Lung (tissue), 16 donors: Measurements from ENCODE around the gene GPRIN3. TPM values are rescaled to one million over a fixed set of nuclear protein-coding genes. Genes with fewer than 3 reads are reported as not detected.

ENCODE experiments used
- ATAC-seq: fragments of 200-7000 bp; cut with Tn5 transposase; one replicate; pipeline ENCODE4 v1.9.1; 2020; ENCODE audit warnings: moderate number of reproducible peaks; ENCODE audit not compliant: insufficient read depth, low FRiP score
- DNase-seq, 3 donors: peaks; one replicate each; pipeline ENCODE4 v3.0.0-alpha.2; 2013 to 2017
- H3K27ac ChIP-seq, 2 donors: one replicate each; pipeline ENCODE4 v1.5.1; 2013; ENCODE audit warnings: mild to moderate bottlenecking in 2 of 2, moderate library complexity in 2 of 2, control low read depth in 1 of 2, inconsistent platforms in 1 of 2, low read depth in 1 of 2, low read length in 1 of 2
- H3K27me3 ChIP-seq, 3 donors: one replicate each; pipeline ENCODE4 v1.5.1; 2013; ENCODE audit warnings: low read length in 2 of 3; ENCODE audit not compliant: control insufficient read depth in 3 of 3, insufficient read depth in 3 of 3
- H3K36me3 ChIP-seq, 4 donors: one replicate each; pipeline ENCODE4 v1.5.1; 2013; ENCODE audit warnings: low read length in 4 of 4, mild to moderate bottlenecking in 1 of 4, moderate library complexity in 1 of 4; ENCODE audit not compliant: control insufficient read depth in 4 of 4, insufficient read depth in 4 of 4
- H3K4me1 ChIP-seq, 5 donors: one replicate each; pipeline ENCODE4 v1.5.1; 2013; ENCODE audit warnings: low read length in 5 of 5, mild to moderate bottlenecking in 2 of 5, moderate library complexity in 1 of 5; ENCODE audit not compliant: control insufficient read depth in 5 of 5, insufficient read depth in 5 of 5
- H3K4me3 ChIP-seq: one replicate; pipeline ENCODE4 v1.5.1; 2013; ENCODE audit warnings: mild to moderate bottlenecking, control low read depth, moderate library complexity
- H3K9ac ChIP-seq, 2 donors: one replicate each; pipeline ENCODE4 v1.5.1; 2013; ENCODE audit warnings: low read length in 2 of 2, control low read depth in 1 of 2; ENCODE audit not compliant: insufficient read depth in 1 of 2
- H3K9me3 ChIP-seq, 4 donors: one replicate each; pipeline ENCODE4 v1.5.1; 2013; ENCODE audit warnings: low read length in 3 of 4, mild to moderate bottlenecking in 1 of 4, moderate library complexity in 1 of 4; ENCODE audit not compliant: control insufficient read depth in 4 of 4, insufficient read depth in 3 of 4
- CTCF ChIP-seq: IDR thresholded peaks from 2 replicates; pipeline ENCODE4 v1.5.1; 2012; ENCODE audit warnings: mild to moderate bottlenecking; ENCODE audit errors: control extremely low read depth, extremely low read depth
- whole genome bisulfite sequencing, 2 donors: extraction: QIAGEN DNeasy Blood & Tissue Kit; methylation state at CpG; one replicate each; pipeline ENCODE4 v1.1.7; 2013; 5-methylcytosine and 5-hydroxymethylcytosine counted together
- long read RNA-seq, 5 donors: transcript quantifications; one replicate each; lab custom pipeline, GENCODE V29; 2026
- polyA plus RNA-seq, 2 donors: library from polyadenylated mRNA; stranded (reverse); fragments of 200-250 nt; gene quantifications; one replicate each; pipeline ENCODE4 v1.2.1, GENCODE V29; 2013
- total RNA-seq, 2 donors: library from RNA; depleted of rRNA in 1 of 2; stranded (reverse); fragments of >200 nt in 1 of 2; gene quantifications; one replicate each; pipeline ENCODE4 v1.2.1, GENCODE V29; 2014 to 2021
- donor health status: control.
- donor health status: control.
- donor health status: Bipolar disorder and iron deficiency.
- donor health status: healthy.
- donor health status: DM: yes; HTN: yes; CAD: no.

GPRIN3 gene
- total RNA-seq (10 to 100 TPM in 1 of 2 donors, 1 to 10 TPM in 1; 5.4 to 14.4 TPM), polyA plus RNA-seq (1 to 10 TPM; 1.6 to 3.2 TPM)
- long read RNA-seq, donor 1, full-length matches to known transcripts, result 1 of 1 reads
- long read RNA-seq, donor 1, partial matches to known transcripts, result 0 of 1 reads
- long read RNA-seq, donor 1, other reads (novel, unspliced or antisense), result 0 of 1 reads
- long read RNA-seq, donor 2, full-length matches to known transcripts, result 3 of 3 reads
- long read RNA-seq, donor 2, partial matches to known transcripts, result 0 of 3 reads
- long read RNA-seq, donor 2, other reads (novel, unspliced or antisense), result 0 of 3 reads
- long read RNA-seq, donor 3, result 0 reads
- long read RNA-seq, donor 4, result 0 reads
- long read RNA-seq, donor 5, full-length matches to known transcripts, result 3 of 3 reads
- long read RNA-seq, donor 5, partial matches to known transcripts, result 0 of 3 reads
- long read RNA-seq, donor 5, other reads (novel, unspliced or antisense), result 0 of 3 reads

GRCh38 chr4:89307446-89308160 lies at the start of gene GPRIN3:
TSS of gene GPRIN3 (minus strand) at chr4:89307800. CDS start at chr4:89250110, 57,690 bp downstream.
- no peak for TF ChIP-seq CTCF
- peaks cover 2 to 6% (median 5%) of the 10 kb centered on the region in 5 donors for H3K4me1 ChIP-seq
- H3K4me3 ChIP-seq, result peak within 1 kb of the TSS; percentile 40
- DNase-seq (peak; percentile 55 to 64 (median 63)), ATAC-seq (peak; percentile 73)
- H3K9ac ChIP-seq, result peak within 1 kb of the TSS in 1 of 2 donors; percentile 13
- H3K9me3 ChIP-seq, result no peaks in the 10 kb centered on the region
- H3K27me3 ChIP-seq, result peaks cover 0 to 15% (median 10%) of the 10 kb centered on the region in 3 donors
- 1% methylated on average over 58 to 67 of the region's 67 CpGs for WGBS, 2 donors
- H3K27ac ChIP-seq, result peak within 1 kb of the TSS; percentile 81 to 88
- no peaks in the 10 kb centered on the region for H3K36me3 ChIP-seq

GRCh38 chr4:89357340-89357739 lies 49.7 kb upstream of the GPRIN3 start:
- Histone ChIP-seq H3K4me1 (no peaks in the 10 kb centered on the region), H3K9ac (no peak overlapping the region), H3K9me3 (no peaks in the 10 kb centered on the region), H3K4me3 (no peak overlapping the region), H3K27ac (no peak overlapping the region), H3K27me3 (no peaks in the 10 kb centered on the region), H3K36me3 (no peaks in the 10 kb centered on the region)
- TF ChIP-seq CTCF, result no peak
- ATAC-seq, result no peak
- no peak for DNase-seq
- WGBS, 2 donors, result 97 to 100% methylated on average over 3 of the region's 3 CpGs

GRCh38 chr4:89356086-89356485 lies 48.5 kb upstream of the GPRIN3 start:
- H3K27ac ChIP-seq, result no peak overlapping the region
- H3K4me1 ChIP-seq, result no peaks in the 10 kb centered on the region
- no peak for TF ChIP-seq CTCF
- ATAC-seq, result no peak
- no peaks in the 10 kb centered on the region for H3K9me3 ChIP-seq
- peak in 1 of 3 donors; percentile 8 for DNase-seq
- H3K4me3 ChIP-seq, result no peak overlapping the region
- H3K9ac ChIP-seq, result no peak overlapping the region
- H3K36me3 ChIP-seq, result no peaks in the 10 kb centered on the region
- WGBS, 2 donors, result 63 to 73% methylated on average over 1 of the region's 1 CpG
- H3K27me3 ChIP-seq, result no peaks in the 10 kb centered on the region
